ENCODE data around the gene AHRR. TPM values are rescaled to one million over a fixed set of nuclear protein-coding genes. Genes with fewer than 3 reads are reported as not detected.
"Not testable (repeated sequence)": the region's sequence is repeated elsewhere in the genome, so short reads cannot be mapped to it uniquely, and the experiment has no call there.

AHRR gene
- total RNA-seq, 2 donors from 2014 or later, result 38.3 to 43.8 TPM

- DNase-seq (ENCODE audit: low spot score in 2 of 2) (peak in 1 of 2 donors; percentile 56), ATAC-seq (no peak)
- H3K9me3 Mint-ChIP-seq, result no peaks in the 10 kb centered on the region
- peak overlapping the region; percentile 95 to 97 for H3K27ac Mint-ChIP-seq
- H3K36me3 Mint-ChIP-seq, result peaks cover 14 to 26% of the 10 kb centered on the region in 2 donors
Observed at GRCh38 chr5:374631-375335, 53.3 kb downstream of the AHRR start.

- no peak for ATAC-seq
- H3K27ac Mint-ChIP-seq, result peak overlapping the region; percentile 95 to 97
- peaks cover 14 to 26% of the 10 kb centered on the region in 2 donors for H3K36me3 Mint-ChIP-seq
- DNase-seq (ENCODE audit: low spot score in 2 of 2), result peak in 1 of 2 donors; percentile 54
- no peaks in the 10 kb centered on the region for H3K9me3 Mint-ChIP-seq
Observed at GRCh38 chr5:375336-375920, 53.9 kb downstream of the AHRR start.

GRCh38 chr5:375921-376798 is 54.6 kb downstream of the AHRR start:
- Mint-ChIP-seq H3K27ac (peak overlapping the region; percentile 95), H3K9me3 (peaks cover 0 to 5% of the 10 kb centered on the region in 2 donors), H3K36me3 (peaks cover 21 to 28% of the 10 kb centered on the region in 2 donors)
- no peak for ATAC-seq
- DNase-seq (ENCODE audit: low spot score in 2 of 2), result peak in 1 of 2 donors; percentile 56

- peak in 1 of 2 donors; percentile 50 for DNase-seq (ENCODE audit: low spot score in 2 of 2)
- no peak for ATAC-seq
- Mint-ChIP-seq H3K36me3 (peaks cover 23 to 26% of the 10 kb centered on the region in 2 donors), H3K9me3 (peaks cover 0 to 10% of the 10 kb centered on the region in 2 donors), H3K27ac (peak overlapping the region; percentile 88 to 95)
Observed at GRCh38 chr5:376799-377325, 55.3 kb downstream of the AHRR start.

- H3K36me3 Mint-ChIP-seq, result peaks cover 27 to 29% of the 10 kb centered on the region in 2 donors
- peak overlapping the region; percentile 95 to 97 for H3K27ac Mint-ChIP-seq
Observed at GRCh38 chr5:377326-377981, 55.9 kb downstream of the AHRR start.

GRCh38 chr5:378301-378891 is 56.9 kb downstream of the AHRR start:
- H3K27ac Mint-ChIP-seq, result peak overlapping the region; percentile 95 to 97
- DNase-seq (ENCODE audit: low spot score in 2 of 2) (peak in 1 of 2 donors; percentile 70), ATAC-seq (peak; percentile 79 to 83)
- H3K9me3 Mint-ChIP-seq, result peaks cover 0 to 22% of the 10 kb centered on the region in 2 donors
- H3K36me3 Mint-ChIP-seq, result peaks cover 26 to 35% of the 10 kb centered on the region in 2 donors

More at GRCh38 chr5:377326-377981, 55.9 kb downstream of the AHRR start:
- ATAC-seq (no peak), DNase-seq (ENCODE audit: low spot score in 2 of 2) (peak in 1 of 2 donors; percentile 54)
- H3K9me3 Mint-ChIP-seq, result peaks cover 0 to 16% of the 10 kb centered on the region in 2 donors

GRCh38 chr5:378976-379742 is 57.6 kb downstream of the AHRR start:
- peaks cover 26 to 43% of the 10 kb centered on the region in 2 donors for H3K36me3 Mint-ChIP-seq
- DNase-seq (ENCODE audit: low spot score in 2 of 2) (peak in 1 of 2 donors; percentile 54), ATAC-seq (peak; percentile 59 to 71)
- H3K9me3 Mint-ChIP-seq, result peaks cover 0 to 27% of the 10 kb centered on the region in 2 donors
- peak overlapping the region; percentile 95 to 97 for H3K27ac Mint-ChIP-seq

GRCh38 chr5:380701-381309 is 59.3 kb downstream of the AHRR start:
- Mint-ChIP-seq H3K9me3 (peaks cover 6 to 35% of the 10 kb centered on the region in 2 donors), H3K36me3 (peaks cover 33 to 59% of the 10 kb centered on the region in 2 donors), H3K27ac (peak overlapping the region in 1 of 2 donors; percentile 37)
- ATAC-seq, result no peak
- no peak for DNase-seq (ENCODE audit: low spot score in 2 of 2)

GRCh38 chr5:383066-383465 is 61.6 kb downstream of the AHRR start:
- Mint-ChIP-seq H3K36me3 (peaks cover 36 to 71% of the 10 kb centered on the region in 2 donors), H3K27ac (no peak overlapping the region), H3K9me3 (peaks cover 10 to 39% of the 10 kb centered on the region in 2 donors)
- no peak for ATAC-seq
- DNase-seq (ENCODE audit: low spot score in 2 of 2), result no peak

GRCh38 chr5:383621-384020 is 62.1 kb downstream of the AHRR start:
- H3K36me3 Mint-ChIP-seq, result peaks cover 32 to 75% of the 10 kb centered on the region in 2 donors
- ATAC-seq (no peak), DNase-seq (ENCODE audit: low spot score in 2 of 2) (no peak)
- H3K27ac Mint-ChIP-seq, result no peak overlapping the region
- peaks cover 10 to 39% of the 10 kb centered on the region in 2 donors for H3K9me3 Mint-ChIP-seq

- H3K27ac Mint-ChIP-seq; ATAC-seq; DNase-seq (ENCODE audit: low spot score in 2 of 2): not testable (repeated sequence)
- H3K36me3 Mint-ChIP-seq, result peaks cover 32 to 77% of the 10 kb centered on the region in 2 donors
- peaks cover 10 to 39% of the 10 kb centered on the region in 2 donors for H3K9me3 Mint-ChIP-seq
Observed at GRCh38 chr5:384576-384975, 63.1 kb downstream of the AHRR start.

- DNase-seq (ENCODE audit: low spot score in 2 of 2), result no peak
- peak in 1 of 2 donors; percentile 28 for ATAC-seq
- Mint-ChIP-seq H3K36me3 (peaks cover 32 to 77% of the 10 kb centered on the region in 2 donors), H3K27ac (no peak overlapping the region), H3K9me3 (peaks cover 10 to 39% of the 10 kb centered on the region in 2 donors)
Observed at GRCh38 chr5:385321-385720, 63.8 kb downstream of the AHRR start.

- peaks cover 28 to 66% of the 10 kb centered on the region in 2 donors for H3K36me3 Mint-ChIP-seq
- H3K27ac Mint-ChIP-seq, result no peak overlapping the region
- DNase-seq (ENCODE audit: low spot score in 2 of 2) (peak in 1 of 2 donors; percentile 44), ATAC-seq (no peak)
- peaks cover 10 to 31% of the 10 kb centered on the region in 2 donors for H3K9me3 Mint-ChIP-seq
Observed at GRCh38 chr5:386432-387341, 65.2 kb downstream of the AHRR start.
